ENCODE measurements around the gene LRIG2. TPM values are rescaled to one million over a fixed set of nuclear protein-coding genes. Genes with fewer than 3 reads are reported as not detected.
A peak's percentile ranks its signal among the peaks of the same experiment; 100 is the strongest.

Gene LRIG2
- total RNA-seq, 1 experiment from 2014 or later = 10.7 TPM

DNA sequence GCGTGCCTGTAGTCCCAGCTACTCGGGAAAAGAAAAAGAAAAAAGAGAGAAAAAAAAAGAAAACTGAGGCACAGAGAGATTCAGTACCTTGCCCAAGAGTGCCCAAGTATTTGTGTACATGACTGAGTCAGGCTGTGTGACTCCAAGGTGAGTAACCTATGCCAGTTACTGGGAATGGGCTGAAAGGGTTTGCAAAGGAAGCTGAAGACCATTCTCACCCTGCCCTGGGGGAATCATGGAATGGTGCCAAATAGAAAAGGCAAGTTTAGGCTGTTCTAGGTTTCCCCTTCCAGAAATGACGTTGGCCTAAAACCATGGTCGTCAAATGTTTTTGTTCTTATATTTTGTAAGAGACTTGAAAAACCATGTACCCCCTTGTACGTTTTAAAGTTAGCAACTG lies 37.9 kb upstream of the LRIG2 start:
- intact Hi-C loops (cut with micrococcal nuclease; ENCODE audit: unreplicated experiment) = no loop called here
- no peaks in the 10 kb centered on the region for H3K27me3 Mint-ChIP-seq (ENCODE audit: insufficient read depth, unreplicated experiment)

DNA sequence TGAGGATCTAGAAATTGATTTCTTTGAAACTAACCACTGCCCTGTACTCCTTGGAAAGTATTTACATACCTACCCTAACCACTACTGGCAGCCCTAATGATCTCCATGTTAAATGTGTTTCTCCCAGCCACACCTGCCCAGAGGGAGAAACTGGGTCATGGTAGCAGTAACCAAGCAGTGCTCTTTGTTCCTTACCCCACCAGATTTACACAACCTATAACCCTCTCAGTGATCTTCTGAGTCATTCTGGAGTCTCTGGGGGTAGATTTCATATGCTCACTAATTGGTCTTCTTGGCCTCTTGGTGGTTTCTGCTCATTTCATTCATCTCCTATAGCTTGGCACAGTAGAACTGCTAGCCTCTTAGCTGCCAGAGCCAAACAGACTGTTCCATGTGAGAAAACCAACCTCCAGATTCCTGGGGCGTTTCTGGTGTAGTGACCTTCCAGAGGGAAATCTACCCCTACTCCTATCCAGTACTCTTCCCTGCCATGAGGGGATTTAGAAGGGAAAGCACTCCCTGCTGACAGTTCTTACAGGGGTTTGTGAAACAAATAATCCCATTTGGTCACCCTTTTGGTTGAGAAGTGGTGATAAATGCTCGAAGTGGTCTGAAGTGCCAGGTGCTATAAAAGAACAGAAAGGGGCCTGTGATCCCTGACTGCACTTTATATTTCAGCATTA lies 36.2 kb upstream of the LRIG2 start:
- no peaks in the 10 kb centered on the region for H3K9me3 ChIP-seq
- no peaks in the 10 kb centered on the region for H3K27me3 ChIP-seq (replicated peaks; ENCODE audit: control insufficient read depth, insufficient read depth, low read length)
- TF ChIP-seq CTCF (IDR thresholded peaks at IDR 0.05; ENCODE audit: insufficient read depth in 1 of 2, low read depth in 1 of 2, low read length in 1 of 2, severe bottlenecking in 1 of 2, unreplicated experiment in 1 of 2) = no peak
- peaks cover 16% of the 10 kb centered on the region for H3K4me1 Mint-ChIP-seq (ENCODE audit: low read depth, unreplicated experiment)
- ChIA-PET CTCF (no interaction called here), POLR2A (no interaction called here)
- no peaks in the 10 kb centered on the region for H3K36me3 Mint-ChIP-seq (ENCODE audit: insufficient read depth, unreplicated experiment)
- no TSS peak for BruUV-seq (replicated peaks)
- no peaks in the 10 kb centered on the region for H3K27me3 Mint-ChIP-seq (ENCODE audit: insufficient read depth, unreplicated experiment)
- H3K4me3 Mint-ChIP-seq (ENCODE audit: unreplicated experiment) = no peak overlapping the region
- DNase-seq = no peak
- no peaks in the 10 kb centered on the region for H3K9me3 Mint-ChIP-seq (ENCODE audit: unreplicated experiment)
- H3K4me3 ChIP-seq (ENCODE audit: low read depth, low read length) = no peak overlapping the region
- no peak overlapping the region for H3K27ac Mint-ChIP-seq (ENCODE audit: unreplicated experiment)
- H3K4me1 ChIP-seq = peaks cover 28% of the 10 kb centered on the region
- no peaks in the 10 kb centered on the region for H3K36me3 ChIP-seq (ENCODE audit: control insufficient read depth, insufficient read depth, low read length)
- intact Hi-C loops (cut with micrococcal nuclease; ENCODE audit: unreplicated experiment) = no loop called here

More for the DNA sequence above, 37.9 kb upstream of the LRIG2 start:
- Histone ChIP-seq H3K36me3 (ENCODE audit: control insufficient read depth, insufficient read depth, low read length) (no peaks in the 10 kb centered on the region), H3K4me1 (peaks cover 11% of the 10 kb centered on the region), H3K27me3 (replicated peaks; ENCODE audit: control insufficient read depth, insufficient read depth, low read length) (no peaks in the 10 kb centered on the region), H3K9me3 (no peaks in the 10 kb centered on the region), H3K4me3 (ENCODE audit: low read depth, low read length) (no peak overlapping the region)
- ChIA-PET CTCF (no interaction called here), POLR2A (no interaction called here)
- BruUV-seq (replicated peaks) = no TSS peak
- H3K9me3 Mint-ChIP-seq (ENCODE audit: unreplicated experiment) = no peaks in the 10 kb centered on the region
- no peaks in the 10 kb centered on the region for H3K36me3 Mint-ChIP-seq (ENCODE audit: insufficient read depth, unreplicated experiment)
- peaks cover 15% of the 10 kb centered on the region for H3K4me1 Mint-ChIP-seq (ENCODE audit: low read depth, unreplicated experiment)
- no peak for DNase-seq
- no peak overlapping the region for H3K27ac Mint-ChIP-seq (ENCODE audit: unreplicated experiment)
- no peak for TF ChIP-seq CTCF (IDR thresholded peaks at IDR 0.05; ENCODE audit: insufficient read depth in 1 of 2, low read depth in 1 of 2, low read length in 1 of 2, severe bottlenecking in 1 of 2, unreplicated experiment in 1 of 2)
- no peak overlapping the region for H3K4me3 Mint-ChIP-seq (ENCODE audit: unreplicated experiment)

DNA sequence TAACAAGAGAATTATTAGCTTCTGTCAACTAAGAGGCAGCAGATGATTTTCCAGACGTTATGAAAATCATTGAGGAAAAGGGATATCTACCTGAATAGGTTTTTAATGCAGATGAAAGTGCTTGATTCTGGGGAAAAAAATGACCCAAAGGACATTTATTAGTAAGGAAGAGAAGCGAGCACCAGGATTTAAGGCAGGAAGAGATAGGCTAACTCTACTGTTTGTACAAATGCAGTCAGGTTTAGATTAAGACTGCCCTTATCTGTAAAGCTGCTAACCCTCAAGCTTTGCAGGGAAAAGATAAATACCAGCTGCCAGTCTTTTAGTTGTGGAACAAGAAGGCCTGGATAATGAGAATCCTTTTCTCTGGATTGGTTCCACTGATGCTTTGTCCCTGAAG lies 33.0 kb upstream of the LRIG2 start:
- Histone ChIP-seq H3K4me3 (ENCODE audit: low read depth, low read length) (no peak overlapping the region), H3K36me3 (ENCODE audit: control insufficient read depth, insufficient read depth, low read length) (no peaks in the 10 kb centered on the region), H3K9me3 (no peaks in the 10 kb centered on the region), H3K27me3 (replicated peaks; ENCODE audit: control insufficient read depth, insufficient read depth, low read length) (no peaks in the 10 kb centered on the region), H3K4me1 (peaks cover 47% of the 10 kb centered on the region)
- no peak for TF ChIP-seq CTCF (IDR thresholded peaks at IDR 0.05; ENCODE audit: insufficient read depth in 1 of 2, low read depth in 1 of 2, low read length in 1 of 2, severe bottlenecking in 1 of 2, unreplicated experiment in 1 of 2)
- Mint-ChIP-seq H3K4me3 (ENCODE audit: unreplicated experiment) (no peak overlapping the region), H3K36me3 (ENCODE audit: insufficient read depth, unreplicated experiment) (no peaks in the 10 kb centered on the region), H3K27ac (ENCODE audit: unreplicated experiment) (no peak overlapping the region), H3K27me3 (ENCODE audit: insufficient read depth, unreplicated experiment) (no peaks in the 10 kb centered on the region), H3K9me3 (ENCODE audit: unreplicated experiment) (no peaks in the 10 kb centered on the region), H3K4me1 (ENCODE audit: low read depth, unreplicated experiment) (peaks cover 31% of the 10 kb centered on the region)
- intact Hi-C loops (cut with micrococcal nuclease; ENCODE audit: unreplicated experiment) = loop anchor here (5.0 kb wide), 1 partner anchor 63 kb away; no protein-coding TSS in a partner anchor
- peak in 1 of 2 experiments; percentile 43 for DNase-seq
- BruUV-seq (replicated peaks) = no TSS peak
- ChIA-PET POLR2A (interaction anchor here (0.8 to 1.4 kb wide), 2 partner anchors 84 to 191 kb away, joined by 5 to 6 read pairs; partner anchors contain the start of gene SLC16A1), CTCF (interaction anchor here (0.6 to 1.0 kb wide), 3 partner anchors 12 to 33 kb away, joined by 3 to 8 read pairs (median 7); partner anchors contain the start of gene LRIG2)
